ENCODE data around the gene TEX19.

The TEX19 gene

GRCh38 chr17:82334204-82334621, 24.8 kb upstream of the TEX19 start:
- TF ChIP-seq, protein P1, sequence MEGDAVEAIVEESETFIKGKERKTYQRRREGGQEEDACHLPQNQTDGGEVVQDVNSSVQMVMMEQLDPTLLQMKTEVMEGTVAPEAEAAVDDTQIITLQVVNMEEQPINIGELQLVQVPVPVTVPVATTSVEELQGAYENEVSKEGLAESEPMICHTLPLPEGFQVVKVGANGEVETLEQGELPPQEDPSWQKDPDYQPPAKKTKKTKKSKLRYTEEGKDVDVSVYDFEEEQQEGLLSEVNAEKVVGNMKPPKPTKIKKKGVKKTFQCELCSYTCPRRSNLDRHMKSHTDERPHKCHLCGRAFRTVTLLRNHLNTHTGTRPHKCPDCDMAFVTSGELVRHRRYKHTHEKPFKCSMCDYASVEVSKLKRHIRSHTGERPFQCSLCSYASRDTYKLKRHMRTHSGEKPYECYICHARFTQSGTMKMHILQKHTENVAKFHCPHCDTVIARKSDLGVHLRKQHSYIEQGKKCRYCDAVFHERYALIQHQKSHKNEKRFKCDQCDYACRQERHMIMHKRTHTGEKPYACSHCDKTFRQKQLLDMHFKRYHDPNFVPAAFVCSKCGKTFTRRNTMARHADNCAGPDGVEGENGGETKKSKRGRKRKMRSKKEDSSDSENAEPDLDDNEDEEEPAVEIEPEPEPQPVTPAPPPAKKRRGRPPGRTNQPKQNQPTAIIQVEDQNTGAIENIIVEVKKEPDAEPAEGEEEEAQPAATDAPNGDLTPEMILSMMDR (IDR thresholded peaks at IDR 0.05; ENCODE audit: low read depth, low read length, missing control alignments) = no peak
- no peak for DNase-seq
- H3K36me3 ChIP-seq (replicated peaks) = no peaks in the 10 kb centered on the region
- H3K27ac ChIP-seq = no peak overlapping the region
- in situ Hi-C loops (cut with HindIII; ENCODE audit: low pct_ligation_motif_present, low sequenced_read_pairs) = loop anchor here (10.0 kb wide), 1 partner anchor 129 kb away; no protein-coding TSS in a partner anchor
- peaks cover 21% of the 10 kb centered on the region for H3K27me3 ChIP-seq (replicated peaks)
- no peak overlapping the region for H3K4me3 ChIP-seq (ENCODE audit: low read depth, low read length)

DNA sequence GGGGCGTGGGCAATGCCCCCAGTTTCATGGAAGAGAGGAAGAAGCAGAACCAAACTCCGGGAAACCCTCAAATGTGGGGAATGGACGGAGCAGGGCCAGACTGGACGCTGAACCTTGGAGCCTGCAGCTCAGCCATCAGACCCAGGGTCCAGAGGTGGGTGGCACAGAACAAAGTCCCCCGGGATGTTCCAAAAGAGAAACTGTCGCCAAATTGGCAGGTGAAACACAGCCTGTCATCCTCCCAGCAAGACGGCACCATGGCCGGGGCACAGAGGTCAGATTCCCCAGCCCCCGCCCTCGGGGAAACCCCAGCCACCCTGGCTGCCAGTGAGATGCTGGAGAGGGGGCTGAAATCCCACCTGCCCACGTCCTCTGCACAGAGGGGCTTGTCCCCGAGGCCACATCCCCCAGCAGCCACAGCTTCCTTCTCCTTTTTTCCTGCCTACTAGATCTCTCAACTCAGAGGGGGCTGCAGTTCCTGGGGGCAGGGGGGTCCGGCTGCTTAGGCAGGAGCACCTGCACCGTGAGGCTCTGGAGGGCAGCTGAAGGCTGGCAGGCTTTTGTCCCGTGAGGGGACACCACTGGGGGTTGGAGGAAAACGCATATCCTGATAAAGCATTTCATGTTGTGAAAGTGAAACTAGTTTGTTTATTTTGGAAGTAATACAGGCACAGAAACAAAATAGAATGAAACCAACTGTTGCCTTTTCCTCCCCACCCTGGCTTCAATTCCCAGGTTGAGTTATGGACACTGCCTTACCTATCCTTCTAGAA, 24.2 kb upstream of the TEX19 start:
- peak overlapping the region; percentile 16 for H3K4me3 ChIP-seq (ENCODE audit: low read depth, low read length)
- no peaks in the 10 kb centered on the region for H3K36me3 ChIP-seq (replicated peaks)
- H3K27ac ChIP-seq = no peak overlapping the region
- in situ Hi-C loops (cut with HindIII; ENCODE audit: low pct_ligation_motif_present, low sequenced_read_pairs) = loop anchor here (10.0 kb wide), 1 partner anchor 130 kb away; no protein-coding TSS in a partner anchor
- H3K27me3 ChIP-seq (replicated peaks) = peaks cover 21% of the 10 kb centered on the region
- DNase-seq = no peak
- TF ChIP-seq, protein P1 (IDR thresholded peaks at IDR 0.05; ENCODE audit: low read depth, low read length, missing control alignments) = no peak

GRCh38 chr17:82338858-82339633, 20.0 kb upstream of the TEX19 start:
- Histone ChIP-seq H3K27me3 (replicated peaks) (no peaks in the 10 kb centered on the region), H3K36me3 (replicated peaks) (no peaks in the 10 kb centered on the region), H3K27ac (no peak overlapping the region), H3K4me3 (ENCODE audit: low read depth, low read length) (peak overlapping the region; percentile 29)
- TF ChIP-seq, protein P1 (IDR thresholded peaks at IDR 0.05; ENCODE audit: low read depth, low read length, missing control alignments) = no peak
- in situ Hi-C loops (cut with HindIII; ENCODE audit: low pct_ligation_motif_present, low sequenced_read_pairs) = loop anchor here (10.0 kb wide), 1 partner anchor 134 kb away; no protein-coding TSS in a partner anchor
- peak; percentile 72 for DNase-seq

DNA sequence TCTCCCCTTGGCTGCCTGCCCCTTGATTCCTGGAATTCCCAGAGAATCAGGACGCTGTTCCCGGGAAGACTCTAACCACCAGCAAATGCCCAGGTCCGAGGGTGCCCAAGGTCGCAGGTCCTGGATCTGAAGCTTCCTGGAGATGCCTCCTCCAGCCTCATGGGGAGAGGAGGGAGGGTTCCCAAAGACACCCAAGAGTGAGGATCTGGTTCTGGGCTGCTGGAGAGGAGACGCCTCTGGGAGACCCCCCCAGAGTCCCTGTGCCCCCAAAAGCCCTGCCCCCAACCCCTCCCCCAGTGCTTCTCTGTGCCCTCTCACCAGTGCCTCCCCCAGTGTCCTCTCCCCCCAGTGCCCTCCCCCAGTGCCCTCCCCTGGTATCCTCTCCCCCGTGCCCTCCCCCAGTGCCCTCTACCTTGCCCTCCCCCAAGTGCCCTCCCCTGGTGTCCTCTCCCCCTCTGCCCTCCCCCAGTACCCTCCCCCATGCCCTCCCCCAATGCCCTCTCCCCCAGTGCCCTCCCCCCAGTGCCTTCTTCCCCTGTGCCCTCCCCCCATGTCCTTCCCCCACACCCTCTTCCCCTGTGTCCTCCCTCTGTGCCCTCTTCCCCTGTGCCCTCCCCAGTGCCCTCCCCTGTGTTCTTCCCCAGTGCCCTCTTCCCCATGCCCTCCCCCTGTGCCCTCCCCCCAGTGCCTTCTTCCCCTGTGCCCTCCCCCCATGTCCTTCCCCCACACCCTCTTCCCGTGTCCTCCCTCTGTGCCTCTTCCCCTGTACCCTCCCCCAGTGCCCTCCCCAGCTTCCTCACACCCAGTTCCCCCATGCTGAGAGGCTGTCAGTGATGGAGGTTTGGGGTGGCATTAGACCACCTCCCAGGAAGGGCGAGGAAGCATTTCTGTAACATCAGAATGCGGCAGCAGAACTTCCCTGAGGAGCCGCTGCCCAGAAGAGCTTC, 19.1 kb upstream of the TEX19 start:
- Histone ChIP-seq H3K27ac (no peak overlapping the region), H3K36me3 (replicated peaks) (no peaks in the 10 kb centered on the region), H3K27me3 (replicated peaks) (no peaks in the 10 kb centered on the region), H3K4me3 (ENCODE audit: low read depth, low read length) (peak overlapping the region; percentile 29)
- in situ Hi-C loops (cut with HindIII; ENCODE audit: low pct_ligation_motif_present, low sequenced_read_pairs) = loop anchor here (10.0 kb wide), 2 partner anchors 75 to 135 kb away; partner anchors contain the start of genes HEXD and OGFOD3
- DNase-seq = no peak
- TF ChIP-seq, protein P1 (IDR thresholded peaks at IDR 0.05; ENCODE audit: low read depth, low read length, missing control alignments) = no peak

- TF ChIP-seq, protein P1 (IDR thresholded peaks at IDR 0.05; ENCODE audit: low read depth, low read length, missing control alignments) = no peak
- Histone ChIP-seq H3K27me3 (replicated peaks) (no peaks in the 10 kb centered on the region), H3K27ac (no peak overlapping the region), H3K36me3 (replicated peaks) (no peaks in the 10 kb centered on the region), H3K4me3 (ENCODE audit: low read depth, low read length) (no peak overlapping the region)
- in situ Hi-C loops (cut with HindIII; ENCODE audit: low pct_ligation_motif_present, low sequenced_read_pairs) = loop anchor here (10.0 kb wide), 1 partner anchor 72 kb away; the partner anchor contains the start of genes HEXD and OGFOD3
- no peak for DNase-seq
Measured at GRCh38 chr17:82342361-82343079, 16.5 kb upstream of the TEX19 start.

Measured in brain microvascular endothelial cell (primary cell).